Measurements from ENCODE around the gene LIPH.

LIPH gene

DNA sequence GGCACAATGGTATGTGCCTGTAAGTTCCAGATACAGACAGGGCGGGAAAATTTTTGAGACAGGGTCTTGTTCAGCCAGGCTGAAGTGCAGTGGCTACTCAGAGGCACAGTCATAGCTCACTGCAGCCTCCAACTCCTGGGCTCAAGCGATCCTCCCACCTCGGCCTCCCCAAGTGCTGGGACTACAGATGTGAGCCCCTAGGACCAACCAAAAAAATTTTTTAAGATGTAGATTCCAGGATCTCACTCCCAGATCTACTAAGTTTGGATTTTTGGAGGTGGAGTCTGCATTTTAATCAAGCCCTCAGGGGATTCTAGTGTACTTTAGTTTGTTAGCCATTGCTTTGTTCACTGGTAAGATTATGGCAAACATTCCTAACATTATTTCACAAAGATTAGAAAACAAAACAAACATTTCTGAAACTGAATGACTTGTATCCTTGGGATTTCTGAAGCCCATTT, 2.7 kb downstream of the LIPH start:
- H3K36me3 ChIP-seq (ENCODE audit: control insufficient read depth in 1 of 2, insufficient read depth in 2 of 2, low read length in 2 of 2), result no peaks in the 10 kb centered on the region
- no peak overlapping the region for H3K4me3 ChIP-seq (ENCODE audit: low read depth in 1 of 2, low read length in 2 of 2)
- H3K9ac ChIP-seq (ENCODE audit: low read depth in 1 of 2, low read length in 2 of 2), result peak overlapping the region in 1 of 2 donors; percentile 29
- H3K27me3 ChIP-seq (ENCODE audit: control insufficient read depth in 1 of 2, insufficient read depth in 2 of 2, low read length in 2 of 2), result no peaks in the 10 kb centered on the region
- no peak overlapping the region for H3K27ac ChIP-seq (ENCODE audit: low read depth, low read length)
- no peaks in the 10 kb centered on the region for H3K9me3 ChIP-seq (ENCODE audit: control insufficient read depth in 1 of 2, low read length in 2 of 2)
- H3K4me1 ChIP-seq (ENCODE audit: control insufficient read depth in 1 of 2, insufficient read depth in 2 of 2, low read length in 2 of 2), result peaks cover 9 to 17% of the 10 kb centered on the region in 2 donors

DNA sequence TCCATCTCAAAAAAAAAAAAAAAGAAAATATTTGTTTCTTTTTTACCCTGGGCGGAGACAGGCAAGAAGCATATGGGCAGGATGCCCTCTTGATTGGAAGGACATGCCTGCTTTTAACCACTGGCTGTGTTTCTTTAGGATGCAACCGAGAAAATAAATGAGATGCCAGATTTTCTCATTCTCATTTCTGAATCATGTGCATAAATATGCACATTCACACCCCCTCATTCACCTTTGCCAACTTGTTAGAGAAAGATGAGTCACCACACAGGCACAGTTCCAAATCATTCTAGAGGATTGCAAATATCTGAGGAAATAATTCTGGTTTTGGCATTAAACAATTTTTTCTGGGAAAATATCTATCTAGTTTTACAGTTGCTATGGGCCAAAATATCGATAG, 3.3 kb downstream of the LIPH start:
- H3K27ac ChIP-seq (ENCODE audit: low read depth, low read length), result no peak overlapping the region
- H3K4me1 ChIP-seq (ENCODE audit: control insufficient read depth in 1 of 2, insufficient read depth in 2 of 2, low read length in 2 of 2), result peaks cover 10 to 19% of the 10 kb centered on the region in 2 donors
- no peak overlapping the region for H3K4me3 ChIP-seq (ENCODE audit: low read depth in 1 of 2, low read length in 2 of 2)
- H3K9ac ChIP-seq (ENCODE audit: low read depth in 1 of 2, low read length in 2 of 2), result peak overlapping the region in 1 of 2 donors; percentile 23
- H3K27me3 ChIP-seq (ENCODE audit: control insufficient read depth in 1 of 2, insufficient read depth in 2 of 2, low read length in 2 of 2), result no peaks in the 10 kb centered on the region
- no peaks in the 10 kb centered on the region for H3K36me3 ChIP-seq (ENCODE audit: control insufficient read depth in 1 of 2, insufficient read depth in 2 of 2, low read length in 2 of 2)
- H3K9me3 ChIP-seq (ENCODE audit: control insufficient read depth in 1 of 2, low read length in 2 of 2), result no peaks in the 10 kb centered on the region

GRCh38 chr3:185540695-185541094, 11.7 kb downstream of the LIPH start:
- Histone ChIP-seq H3K36me3 (ENCODE audit: control insufficient read depth in 1 of 2, insufficient read depth in 2 of 2, low read length in 2 of 2) (no peaks in the 10 kb centered on the region), H3K9ac (ENCODE audit: low read depth in 1 of 2, low read length in 2 of 2) (no peak overlapping the region), H3K9me3 (ENCODE audit: control insufficient read depth in 1 of 2, low read length in 2 of 2) (no peaks in the 10 kb centered on the region), H3K27me3 (ENCODE audit: control insufficient read depth in 1 of 2, insufficient read depth in 2 of 2, low read length in 2 of 2) (no peaks in the 10 kb centered on the region), H3K4me1 (ENCODE audit: control insufficient read depth in 1 of 2, insufficient read depth in 2 of 2, low read length in 2 of 2) (peaks cover 13 to 29% of the 10 kb centered on the region in 2 donors), H3K4me3 (ENCODE audit: low read depth in 1 of 2, low read length in 2 of 2) (no peak overlapping the region), H3K27ac (ENCODE audit: low read depth, low read length) (no peak overlapping the region)

- H3K9ac ChIP-seq (ENCODE audit: low read depth in 1 of 2, low read length in 2 of 2), result no peak overlapping the region
- no peak overlapping the region for H3K4me3 ChIP-seq (ENCODE audit: low read depth in 1 of 2, low read length in 2 of 2)
- no peaks in the 10 kb centered on the region for H3K9me3 ChIP-seq (ENCODE audit: control insufficient read depth in 1 of 2, low read length in 2 of 2)
- no peak overlapping the region for H3K27ac ChIP-seq (ENCODE audit: low read depth, low read length)
- H3K27me3 ChIP-seq (ENCODE audit: control insufficient read depth in 1 of 2, insufficient read depth in 2 of 2, low read length in 2 of 2), result no peaks in the 10 kb centered on the region
- no peaks in the 10 kb centered on the region for H3K36me3 ChIP-seq (ENCODE audit: control insufficient read depth in 1 of 2, insufficient read depth in 2 of 2, low read length in 2 of 2)
- peaks cover 9 to 21% of the 10 kb centered on the region in 2 donors for H3K4me1 ChIP-seq (ENCODE audit: control insufficient read depth in 1 of 2, insufficient read depth in 2 of 2, low read length in 2 of 2)
Observed at GRCh38 chr3:185539934-185540333, 12.5 kb downstream of the LIPH start.

DNA sequence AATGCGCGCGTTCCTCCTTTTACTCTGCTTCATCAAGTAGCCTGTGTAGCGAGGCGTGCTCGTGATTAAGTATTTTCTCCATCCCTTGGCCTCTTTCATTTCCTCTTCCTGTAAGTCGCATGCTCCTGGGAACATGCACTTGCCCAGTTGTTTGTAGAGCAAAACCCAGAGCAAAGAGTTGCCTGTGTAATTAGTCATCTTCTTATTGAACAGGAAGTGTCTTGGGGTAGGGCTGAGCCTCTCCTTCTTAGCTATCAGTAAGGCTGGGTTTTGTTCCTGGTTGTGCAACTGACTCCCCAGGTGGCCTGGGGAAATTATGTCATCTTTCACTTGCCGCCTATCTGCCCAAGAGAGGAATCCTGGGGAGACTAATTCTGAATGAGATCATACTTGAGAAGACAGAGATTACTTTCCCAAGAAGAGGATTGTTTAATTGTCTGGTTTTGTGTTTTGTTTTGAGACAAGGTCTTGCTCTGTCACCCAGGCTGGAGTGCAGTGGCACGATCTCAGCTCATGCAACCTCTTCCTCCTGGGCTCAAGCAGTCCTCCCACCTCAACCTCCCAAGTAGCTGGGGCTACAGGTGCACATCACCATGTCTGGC, 14.9 kb downstream of the LIPH start:
- Histone ChIP-seq H3K27ac (ENCODE audit: low read depth, low read length) (peak overlapping the region; percentile 81), H3K4me3 (ENCODE audit: low read depth in 1 of 2, low read length in 2 of 2) (no peak overlapping the region), H3K9ac (ENCODE audit: low read depth in 1 of 2, low read length in 2 of 2) (peak overlapping the region in 1 of 2 donors; percentile 52), H3K36me3 (ENCODE audit: control insufficient read depth in 1 of 2, insufficient read depth in 2 of 2, low read length in 2 of 2) (no peaks in the 10 kb centered on the region), H3K9me3 (ENCODE audit: control insufficient read depth in 1 of 2, low read length in 2 of 2) (no peaks in the 10 kb centered on the region), H3K4me1 (ENCODE audit: control insufficient read depth in 1 of 2, insufficient read depth in 2 of 2, low read length in 2 of 2) (peaks cover 6 to 22% of the 10 kb centered on the region in 2 donors), H3K27me3 (ENCODE audit: control insufficient read depth in 1 of 2, insufficient read depth in 2 of 2, low read length in 2 of 2) (no peaks in the 10 kb centered on the region)

- Histone ChIP-seq H3K9me3 (ENCODE audit: control insufficient read depth in 1 of 2, low read length in 2 of 2) (no peaks in the 10 kb centered on the region), H3K4me1 (ENCODE audit: control insufficient read depth in 1 of 2, insufficient read depth in 2 of 2, low read length in 2 of 2) (peaks cover 6 to 17% of the 10 kb centered on the region in 2 donors), H3K27ac (ENCODE audit: low read depth, low read length) (no peak overlapping the region), H3K27me3 (ENCODE audit: control insufficient read depth in 1 of 2, insufficient read depth in 2 of 2, low read length in 2 of 2) (no peaks in the 10 kb centered on the region), H3K36me3 (ENCODE audit: control insufficient read depth in 1 of 2, insufficient read depth in 2 of 2, low read length in 2 of 2) (no peaks in the 10 kb centered on the region), H3K4me3 (ENCODE audit: low read depth in 1 of 2, low read length in 2 of 2) (no peak overlapping the region), H3K9ac (ENCODE audit: low read depth in 1 of 2, low read length in 2 of 2) (no peak overlapping the region)
Observed at GRCh38 chr3:185534511-185534910, 17.9 kb downstream of the LIPH start.

- Histone ChIP-seq H3K9ac (ENCODE audit: low read depth in 1 of 2, low read length in 2 of 2) (no peak overlapping the region), H3K27ac (ENCODE audit: low read depth, low read length) (no peak overlapping the region), H3K9me3 (ENCODE audit: control insufficient read depth in 1 of 2, low read length in 2 of 2) (no peaks in the 10 kb centered on the region)
Observed at GRCh38 chr3:185532901-185533300, 19.5 kb downstream of the LIPH start.

GRCh38 chr3:185530856-185531255, 21.5 kb downstream of the LIPH start:
- no peak overlapping the region for H3K4me3 ChIP-seq (ENCODE audit: low read depth in 1 of 2, low read length in 2 of 2)
- no peak overlapping the region for H3K27ac ChIP-seq (ENCODE audit: low read depth, low read length)
- no peaks in the 10 kb centered on the region for H3K36me3 ChIP-seq (ENCODE audit: control insufficient read depth in 1 of 2, insufficient read depth in 2 of 2, low read length in 2 of 2)
- no peak overlapping the region for H3K9ac ChIP-seq (ENCODE audit: low read depth in 1 of 2, low read length in 2 of 2)
- H3K9me3 ChIP-seq (ENCODE audit: control insufficient read depth in 1 of 2, low read length in 2 of 2), result no peaks in the 10 kb centered on the region
- peaks cover 5 to 7% of the 10 kb centered on the region in 2 donors for H3K4me1 ChIP-seq (ENCODE audit: control insufficient read depth in 1 of 2, insufficient read depth in 2 of 2, low read length in 2 of 2)
- peaks cover 0 to 2% of the 10 kb centered on the region in 2 donors for H3K27me3 ChIP-seq (ENCODE audit: control insufficient read depth in 1 of 2, insufficient read depth in 2 of 2, low read length in 2 of 2)

More at GRCh38 chr3:185532901-185533300, 19.5 kb downstream of the LIPH start:
- no peaks in the 10 kb centered on the region for H3K36me3 ChIP-seq (ENCODE audit: control insufficient read depth in 1 of 2, insufficient read depth in 2 of 2, low read length in 2 of 2)
- H3K27me3 ChIP-seq (ENCODE audit: control insufficient read depth in 1 of 2, insufficient read depth in 2 of 2, low read length in 2 of 2), result no peaks in the 10 kb centered on the region
- H3K4me1 ChIP-seq (ENCODE audit: control insufficient read depth in 1 of 2, insufficient read depth in 2 of 2, low read length in 2 of 2), result peaks cover 6 to 16% of the 10 kb centered on the region in 2 donors
- no peak overlapping the region for H3K4me3 ChIP-seq (ENCODE audit: low read depth in 1 of 2, low read length in 2 of 2)

DNA sequence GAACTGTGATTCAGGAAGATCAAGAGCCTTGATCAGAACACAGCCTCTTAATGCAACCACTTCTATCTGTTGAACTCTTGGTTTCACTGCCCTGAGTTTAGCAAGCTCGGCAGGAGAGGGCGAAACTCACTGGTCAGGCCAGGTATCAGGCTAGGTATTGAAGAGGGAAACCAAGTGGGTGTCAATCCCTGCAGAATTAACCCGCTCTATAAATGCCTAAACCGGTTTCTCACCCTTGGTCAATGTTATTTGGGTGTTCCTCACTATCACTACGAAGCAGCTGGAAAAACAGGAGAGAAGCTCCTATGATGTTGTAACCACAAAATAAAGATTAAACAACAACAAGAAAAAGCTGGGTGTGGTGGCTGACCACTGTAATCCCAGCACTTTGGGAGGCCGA, 23.9 kb downstream of the LIPH start:
- no peaks in the 10 kb centered on the region for H3K9me3 ChIP-seq (ENCODE audit: control insufficient read depth in 1 of 2, low read length in 2 of 2)
- peaks cover 0 to 2% of the 10 kb centered on the region in 2 donors for H3K27me3 ChIP-seq (ENCODE audit: control insufficient read depth in 1 of 2, insufficient read depth in 2 of 2, low read length in 2 of 2)
- H3K36me3 ChIP-seq (ENCODE audit: control insufficient read depth in 1 of 2, insufficient read depth in 2 of 2, low read length in 2 of 2), result peaks cover 0 to 3% of the 10 kb centered on the region in 2 donors
- no peak overlapping the region for H3K27ac ChIP-seq (ENCODE audit: low read depth, low read length)
- peaks cover 0 to 7% of the 10 kb centered on the region in 2 donors for H3K4me1 ChIP-seq (ENCODE audit: control insufficient read depth in 1 of 2, insufficient read depth in 2 of 2, low read length in 2 of 2)
- H3K9ac ChIP-seq (ENCODE audit: low read depth in 1 of 2, low read length in 2 of 2), result no peak overlapping the region
- no peak overlapping the region for H3K4me3 ChIP-seq (ENCODE audit: low read depth in 1 of 2, low read length in 2 of 2)

GRCh38 chr3:185527364-185527763, 25.0 kb downstream of the LIPH start:
- H3K27ac ChIP-seq (ENCODE audit: low read depth, low read length), result no peak overlapping the region
- H3K9me3 ChIP-seq (ENCODE audit: control insufficient read depth in 1 of 2, low read length in 2 of 2), result no peaks in the 10 kb centered on the region
- H3K4me3 ChIP-seq (ENCODE audit: low read depth in 1 of 2, low read length in 2 of 2), result no peak overlapping the region
- peaks cover 0 to 7% of the 10 kb centered on the region in 2 donors for H3K4me1 ChIP-seq (ENCODE audit: control insufficient read depth in 1 of 2, insufficient read depth in 2 of 2, low read length in 2 of 2)
- no peak overlapping the region for H3K9ac ChIP-seq (ENCODE audit: low read depth in 1 of 2, low read length in 2 of 2)
- H3K36me3 ChIP-seq (ENCODE audit: control insufficient read depth in 1 of 2, insufficient read depth in 2 of 2, low read length in 2 of 2), result peaks cover 0 to 3% of the 10 kb centered on the region in 2 donors
- peaks cover 0 to 2% of the 10 kb centered on the region in 2 donors for H3K27me3 ChIP-seq (ENCODE audit: control insufficient read depth in 1 of 2, insufficient read depth in 2 of 2, low read length in 2 of 2)

Measured in duodenal mucosa (tissue), 2 donors.